Measurements from ENCODE around the gene ALDH18A1. TPM values are rescaled to one million over a fixed set of nuclear protein-coding genes. Genes with fewer than 3 reads are reported as not detected.

ALDH18A1 gene
- total and polyA plus RNA-seq, 2 donors (not counting 3 experiments of a cell fraction or from before 2014, with no cell fraction given): 53.2 to 92.6 TPM

GRCh38 chr10:95663496-95663895 is 7.0 kb upstream of the ALDH18A1 start:
- Histone ChIP-seq H3K9me3 (replicated peaks; ENCODE audit: control insufficient read depth, insufficient read depth, low read length) (no peaks in the 10 kb centered on the region), H3K27me3 (ENCODE audit: control insufficient read depth in 2 of 2, insufficient read depth in 2 of 2, low read length in 2 of 2) (no peaks in the 10 kb centered on the region), H4K20me1 (replicated peaks; ENCODE audit: control insufficient read depth, extremely low read depth, insufficient read depth, low read length) (no peaks in the 10 kb centered on the region), H3K36me3 (ENCODE audit: control insufficient read depth in 2 of 2, extremely low read depth in 1 of 2, insufficient read depth in 2 of 2, low read length in 2 of 2) (peaks cover 0 to 5% of the 10 kb centered on the region in 2 experiments), H3K79me2 (ENCODE audit: control insufficient read depth, insufficient read depth, low read length) (no peaks in the 10 kb centered on the region), H2AFZ (ENCODE audit: low read depth, low read length) (no peak overlapping the region), H3K4me3 (replicated peaks in 1 of 3; ENCODE audit: insufficient read depth in 1 of 3, low read depth in 1 of 3, low read length in 3 of 3) (no peak overlapping the region), H3K27ac (ENCODE audit: insufficient read depth, low read depth, low read length) (no peak overlapping the region), H3K9ac (replicated peaks; ENCODE audit: extremely low read depth, insufficient read depth, low read length) (no peak overlapping the region), H3K4me2 (ENCODE audit: insufficient read depth, low read length) (no peak overlapping the region), H3K4me1 (ENCODE audit: control insufficient read depth, extremely low read depth, insufficient read depth, low read length) (no peaks in the 10 kb centered on the region), H3K9me1 (replicated peaks; ENCODE audit: control insufficient read depth, extremely low read depth, insufficient read depth, low read length) (no peaks in the 10 kb centered on the region)
- intact Hi-C loops (cut with micrococcal nuclease) (no loop called here), dilution Hi-C loops (cut with MboI; ENCODE audit: extremely low pct_ligation_motif_present, low sequenced_read_pairs) (no loop called here)
- DNase-seq (ENCODE audit: low read depth, low spot score) (no peak), FAIRE-seq (no peak)
- POLR2A ChIA-PET: no interaction called here
- CTCF ChIA-PET: interaction anchor here (1.2 kb wide), 1 partner anchor 30 kb away, joined by 10 read pairs; the partner anchor contains the start of gene TCTN3
- BruUV-seq (replicated peaks): TSS peak; percentile 12
- TF ChIP-seq FOS (IDR thresholded peaks at IDR 0.05; ENCODE audit: borderline replicate concordance, insufficient read depth, low read length) (no peak), JUN (IDR thresholded peaks at IDR 0.05; ENCODE audit: borderline replicate concordance, insufficient read depth, insufficient read length, low read depth) (no peak)

GRCh38 chr10:95661818-95662217 is 5.3 kb upstream of the ALDH18A1 start:
- H4K20me1 ChIP-seq (replicated peaks; ENCODE audit: control insufficient read depth, extremely low read depth, insufficient read depth, low read length): no peaks in the 10 kb centered on the region
- H3K79me2 ChIP-seq (ENCODE audit: control insufficient read depth, insufficient read depth, low read length): no peaks in the 10 kb centered on the region
- H3K27ac ChIP-seq (ENCODE audit: insufficient read depth, low read depth, low read length): no peak overlapping the region
- DNase-seq (ENCODE audit: low read depth, low spot score) (no peak), FAIRE-seq (no peak)
- dilution Hi-C loops (cut with MboI; ENCODE audit: extremely low pct_ligation_motif_present, low sequenced_read_pairs): no loop called here
- intact Hi-C loops (cut with micrococcal nuclease): no loop called here
- no peak overlapping the region for H3K9ac ChIP-seq (replicated peaks; ENCODE audit: extremely low read depth, insufficient read depth, low read length)
- H2AFZ ChIP-seq (ENCODE audit: low read depth, low read length): no peak overlapping the region
- no peaks in the 10 kb centered on the region for H3K27me3 ChIP-seq (ENCODE audit: control insufficient read depth in 2 of 2, insufficient read depth in 2 of 2, low read length in 2 of 2)
- H3K9me1 ChIP-seq (replicated peaks; ENCODE audit: control insufficient read depth, extremely low read depth, insufficient read depth, low read length): no peaks in the 10 kb centered on the region
- H3K36me3 ChIP-seq (ENCODE audit: control insufficient read depth in 2 of 2, extremely low read depth in 1 of 2, insufficient read depth in 2 of 2, low read length in 2 of 2): peaks cover 0 to 5% of the 10 kb centered on the region in 2 experiments
- H3K9me3 ChIP-seq (replicated peaks; ENCODE audit: control insufficient read depth, insufficient read depth, low read length): no peaks in the 10 kb centered on the region
- BruUV-seq (replicated peaks): no TSS peak
- peaks cover 3% of the 10 kb centered on the region for H3K4me1 ChIP-seq (ENCODE audit: control insufficient read depth, extremely low read depth, insufficient read depth, low read length)
- no peak for TF ChIP-seq POLR2A (IDR thresholded peaks at IDR 0.05; ENCODE audit: low read depth, low read length)
- no peak for TF ChIP-seq JUN (IDR thresholded peaks at IDR 0.05; ENCODE audit: borderline replicate concordance, insufficient read depth, insufficient read length, low read depth)
- TF ChIP-seq EZH2 (IDR thresholded peaks at IDR 0.05; ENCODE audit: borderline replicate concordance, low read depth, low read length, severe bottlenecking): no peak
- TF ChIP-seq, protein P1, sequence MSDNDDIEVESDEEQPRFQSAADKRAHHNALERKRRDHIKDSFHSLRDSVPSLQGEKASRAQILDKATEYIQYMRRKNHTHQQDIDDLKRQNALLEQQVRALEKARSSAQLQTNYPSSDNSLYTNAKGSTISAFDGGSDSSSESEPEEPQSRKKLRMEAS (IDR thresholded peaks at IDR 0.05; ENCODE audit: insufficient read depth, insufficient read length): no peak
- no peak for TF ChIP-seq POLR2AphosphoS5 (IDR thresholded peaks at IDR 0.05; ENCODE audit: insufficient read depth, low read depth, low read length)
- TF ChIP-seq GATA2 (IDR thresholded peaks at IDR 0.05; ENCODE audit: insufficient read depth, insufficient read length, low read depth, low read length): no peak
- TF ChIP-seq CTCF (IDR thresholded peaks at IDR 0.05; ENCODE audit: extremely low read depth in 1 of 2, insufficient read depth in 1 of 2, low read depth in 1 of 2, low read length in 2 of 2): no peak
- no peak for TF ChIP-seq FOS (IDR thresholded peaks at IDR 0.05; ENCODE audit: borderline replicate concordance, insufficient read depth, low read length)
- TF ChIP-seq MYC (IDR thresholded peaks at IDR 0.05; ENCODE audit: low read depth, low read length): no peak
- H3K4me3 ChIP-seq (replicated peaks in 1 of 3; ENCODE audit: insufficient read depth in 1 of 3, low read depth in 1 of 3, low read length in 3 of 3): no peak overlapping the region
- ChIA-PET CTCF (interaction anchor here (1.3 to 1.5 kb wide), 2 partner anchors 11 to 32 kb away, joined by 4 to 6 read pairs; partner anchors contain the start of gene TCTN3), POLR2A (no interaction called here)
- no peak overlapping the region for H3K4me2 ChIP-seq (ENCODE audit: insufficient read depth, low read length)
